ENCODE data around the gene AGO4.
"Not testable (repeated sequence)": the region's sequence is repeated elsewhere in the genome, so short reads cannot be mapped to it uniquely, and the experiment has no call there.

DNA sequence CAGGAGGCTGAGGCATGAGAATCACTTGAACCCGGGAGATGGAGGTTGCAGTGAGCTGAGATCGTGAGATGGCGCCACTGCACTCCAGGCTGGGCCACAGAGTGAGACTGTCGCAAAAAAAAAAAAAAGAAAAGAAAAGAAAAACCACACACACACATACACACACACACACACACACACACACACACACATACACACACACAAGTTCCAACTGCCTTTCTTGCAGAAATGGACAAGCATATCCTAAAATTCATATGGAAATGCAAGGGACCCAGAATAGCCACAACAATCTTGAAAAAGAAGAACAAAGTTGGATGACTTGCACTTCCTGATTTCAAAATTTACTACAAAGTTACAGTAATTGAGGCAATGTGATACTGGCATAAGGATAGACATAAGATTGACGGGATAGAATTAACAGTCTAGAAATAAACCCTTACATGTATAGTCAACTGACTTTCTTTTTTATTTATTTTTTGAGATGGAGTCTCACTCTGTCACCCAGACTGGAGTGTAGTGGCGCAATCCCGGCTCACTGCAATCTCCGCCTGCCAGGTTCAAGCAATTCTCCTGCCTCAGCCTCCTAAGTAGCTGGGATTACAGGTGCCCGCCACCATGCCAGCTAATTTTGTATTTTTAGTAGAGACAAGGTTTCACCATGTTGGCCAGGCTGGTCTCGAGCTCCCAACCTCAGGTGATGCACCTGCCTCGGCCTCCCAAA is 7.5 kb upstream of the AGO4 start:
- TF ChIP-seq CTCF (IDR thresholded peaks at IDR 0.05; ENCODE audit: low read length); EZH2 (IDR thresholded peaks at IDR 0.05; ENCODE audit: borderline replicate concordance, low read length): not testable (repeated sequence)
